ENCODE measurements around the gene CAPN10. TPM values are rescaled to one million over a fixed set of nuclear protein-coding genes. Genes with fewer than 3 reads are reported as not detected.
"Not testable (repeated sequence)": the region's sequence is repeated elsewhere in the genome, so short reads cannot be mapped to it uniquely, and the experiment has no call there.

The CAPN10 gene, protein sequence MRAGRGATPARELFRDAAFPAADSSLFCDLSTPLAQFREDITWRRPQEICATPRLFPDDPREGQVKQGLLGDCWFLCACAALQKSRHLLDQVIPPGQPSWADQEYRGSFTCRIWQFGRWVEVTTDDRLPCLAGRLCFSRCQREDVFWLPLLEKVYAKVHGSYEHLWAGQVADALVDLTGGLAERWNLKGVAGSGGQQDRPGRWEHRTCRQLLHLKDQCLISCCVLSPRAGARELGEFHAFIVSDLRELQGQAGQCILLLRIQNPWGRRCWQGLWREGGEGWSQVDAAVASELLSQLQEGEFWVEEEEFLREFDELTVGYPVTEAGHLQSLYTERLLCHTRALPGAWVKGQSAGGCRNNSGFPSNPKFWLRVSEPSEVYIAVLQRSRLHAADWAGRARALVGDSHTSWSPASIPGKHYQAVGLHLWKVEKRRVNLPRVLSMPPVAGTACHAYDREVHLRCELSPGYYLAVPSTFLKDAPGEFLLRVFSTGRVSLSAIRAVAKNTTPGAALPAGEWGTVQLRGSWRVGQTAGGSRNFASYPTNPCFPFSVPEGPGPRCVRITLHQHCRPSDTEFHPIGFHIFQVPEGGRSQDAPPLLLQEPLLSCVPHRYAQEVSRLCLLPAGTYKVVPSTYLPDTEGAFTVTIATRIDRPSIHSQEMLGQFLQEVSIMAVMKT
- 23.8 and 28.3 TPM in 2 replicates for total RNA-seq (2014; rRNA removed; shearing (Covaris generic))

DNA sequence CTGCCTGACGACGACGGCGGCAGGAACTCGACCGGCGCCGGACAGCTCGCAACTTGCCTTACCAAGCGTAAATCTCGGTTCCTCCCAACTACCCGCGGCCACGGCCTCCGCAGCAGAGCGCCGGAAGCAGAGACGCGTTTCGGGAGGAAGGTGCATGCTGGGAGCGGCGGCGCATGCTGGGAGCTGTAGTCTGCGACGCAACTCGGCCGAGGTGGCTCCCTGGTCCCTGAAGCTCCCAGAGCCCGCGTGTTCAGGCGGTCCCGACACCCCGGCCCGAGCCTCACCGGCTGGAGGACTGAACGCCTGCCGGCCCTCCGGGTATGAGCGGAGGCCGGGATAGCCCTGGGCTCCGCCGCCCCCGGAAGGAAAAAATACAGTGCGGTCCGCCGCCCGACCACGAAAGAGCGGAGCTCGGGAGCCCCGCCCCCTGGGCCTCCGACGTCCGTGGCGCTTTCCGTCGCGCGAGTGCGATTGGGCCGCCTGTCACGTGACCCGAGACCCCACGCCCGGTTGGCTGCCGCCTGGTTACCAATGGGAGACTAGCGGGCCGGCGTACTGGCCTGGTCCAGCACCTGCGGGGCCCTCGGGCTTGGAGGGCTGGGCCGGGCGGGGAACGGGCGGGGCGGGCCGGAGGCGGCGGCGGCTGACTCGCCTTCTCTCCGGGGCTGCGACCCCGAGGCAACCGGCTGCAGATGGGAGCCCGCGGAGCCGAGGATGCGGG, at the start of gene CAPN10:
Gene CAPN10 (plus strand): TSS at position 537 of the 721 bp plus-strand sequence. CDS start 178 bp downstream, at position 715.
- peak; percentile 98 for DNase-seq (ENCODE audit: low read depth)

GRCh38 chr2:240538031-240538780, 48.3 kb upstream of the CAPN10 start:
- DNase-seq (ENCODE audit: low read depth) = no peak

- not testable (repeated sequence) for DNase-seq (ENCODE audit: low read depth)
Measured at GRCh38 chr2:240539101-240539500, 47.4 kb upstream of the CAPN10 start.

DNA sequence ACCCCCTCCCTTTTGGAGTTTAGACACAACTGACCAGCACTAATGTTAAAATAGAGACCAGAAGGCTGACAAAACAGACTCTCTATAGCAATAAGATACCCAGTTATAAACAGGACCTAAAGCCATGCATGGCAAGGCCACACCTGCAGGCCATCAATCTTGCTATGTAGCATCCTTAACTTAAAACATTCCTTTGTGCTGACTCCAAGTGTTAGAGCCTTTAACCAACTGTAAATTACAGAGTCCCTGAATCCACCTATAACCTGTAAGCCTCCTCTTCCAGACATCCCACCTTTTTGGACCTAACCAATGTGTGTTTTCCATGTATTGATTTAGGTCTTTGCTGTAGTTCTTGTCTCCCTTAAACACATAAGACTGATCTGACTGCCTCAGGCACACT, 46.6 kb upstream of the CAPN10 start:
- no peak for DNase-seq (ENCODE audit: low read depth)

GRCh38 chr2:240551288-240551687, 35.2 kb upstream of the CAPN10 start:
- no peak for DNase-seq (ENCODE audit: low read depth)

GRCh38 chr2:240551811-240552210, 34.7 kb upstream of the CAPN10 start:
- DNase-seq (ENCODE audit: low read depth) = no peak

- no peak for DNase-seq (ENCODE audit: low read depth)
Measured at GRCh38 chr2:240553956-240554480, 32.5 kb upstream of the CAPN10 start.

DNA sequence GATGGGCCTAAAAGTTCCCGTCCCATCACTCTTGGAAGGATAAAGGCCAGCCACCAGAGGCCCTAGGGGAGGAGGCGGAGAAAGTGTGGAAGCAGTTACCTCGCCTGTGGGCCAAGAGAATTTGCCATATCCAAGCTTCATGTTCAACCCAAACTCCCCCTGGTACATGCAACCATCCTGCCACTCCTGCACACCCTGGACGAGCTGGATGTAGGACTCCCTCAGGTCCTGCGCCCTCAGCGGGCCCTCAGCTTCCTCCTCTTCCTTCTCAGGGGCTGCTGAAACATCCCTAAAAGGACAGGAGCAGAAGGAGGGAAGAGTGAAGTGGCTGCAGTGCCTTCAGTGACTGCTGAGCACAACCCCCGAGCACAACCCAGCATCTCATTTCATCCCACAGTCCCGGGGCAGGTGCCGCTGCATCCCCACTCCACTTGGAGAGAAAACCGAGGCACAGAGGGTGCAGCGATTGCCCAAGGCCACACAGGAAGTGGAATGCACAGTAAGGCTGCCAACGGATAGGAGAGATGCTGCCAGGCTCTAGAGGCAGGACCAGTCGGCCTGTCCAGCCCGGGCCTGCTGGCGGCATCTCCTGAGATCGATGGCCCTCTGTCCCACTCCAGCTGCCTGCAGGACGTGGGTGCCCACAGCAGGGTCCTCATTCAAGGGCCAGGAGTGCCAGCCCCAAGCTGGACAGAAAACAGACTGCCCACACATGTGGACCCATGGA, 31.6 kb upstream of the CAPN10 start:
- no peak for DNase-seq (ENCODE audit: low read depth)

GRCh38 chr2:240555541-240556250, 30.8 kb upstream of the CAPN10 start:
- DNase-seq (ENCODE audit: low read depth) = no peak

DNA sequence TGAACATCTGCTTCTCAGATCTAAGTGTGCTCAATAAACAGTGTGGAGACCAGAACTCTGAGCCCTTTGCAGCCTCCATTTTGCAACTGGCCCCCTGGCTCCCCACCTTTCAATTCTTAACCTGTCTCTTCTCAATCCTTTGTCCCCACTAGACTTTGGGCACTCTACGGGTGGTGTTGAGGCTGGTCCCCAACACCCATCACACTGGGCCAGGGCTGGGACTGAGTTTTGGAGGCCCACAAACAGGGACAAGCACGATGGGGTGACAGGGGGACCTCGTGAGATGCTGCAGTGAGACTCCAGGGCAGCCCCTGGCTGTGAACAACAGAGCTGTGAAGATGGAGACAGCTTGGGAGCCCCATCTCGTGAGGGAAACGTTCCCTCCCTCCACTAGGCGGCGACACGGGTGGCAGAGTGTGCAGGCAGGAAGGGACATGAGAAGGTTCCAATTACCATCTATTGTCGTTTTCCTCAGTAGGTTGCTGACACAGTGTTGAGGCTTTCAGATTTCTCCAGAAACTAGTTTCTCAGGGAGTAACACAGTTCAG, 29.9 kb upstream of the CAPN10 start:
- peak; percentile 65 for DNase-seq (ENCODE audit: low read depth)

DNA sequence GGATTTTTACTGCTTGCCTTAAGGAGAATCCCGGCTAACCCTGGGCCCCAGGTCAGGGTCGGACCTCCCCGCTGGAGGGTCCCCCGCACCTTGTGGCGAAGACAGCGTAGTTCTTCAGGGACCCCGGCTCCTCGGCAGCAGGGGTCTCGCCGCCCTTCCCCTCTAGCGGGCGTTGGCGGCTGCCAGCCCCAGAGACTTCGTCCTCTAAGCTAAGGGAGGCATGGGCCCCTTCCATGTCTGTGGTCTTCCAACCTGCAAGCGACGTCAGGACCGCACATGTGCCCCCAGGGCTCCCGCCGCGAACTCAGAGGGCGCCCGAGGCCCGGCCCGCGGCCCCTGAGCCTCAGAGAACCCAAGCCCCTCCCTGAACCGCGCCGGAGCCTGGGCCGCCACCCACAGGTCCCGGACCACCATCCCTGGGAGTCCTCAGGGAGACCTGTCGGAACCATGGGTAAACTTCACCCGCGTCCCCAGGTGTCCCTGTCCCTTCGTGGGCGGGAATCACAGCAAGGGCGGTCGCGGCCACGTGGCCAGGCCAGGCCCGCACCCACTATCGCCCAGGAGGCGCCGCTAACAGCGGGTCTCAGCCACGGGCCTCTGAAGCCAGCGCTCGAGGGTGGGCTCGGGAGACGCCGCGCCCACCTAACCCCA, 29.3 kb upstream of the CAPN10 start:
- peak; percentile 6 for DNase-seq (ENCODE audit: low read depth)

GRCh38 chr2:240557808-240558207, 28.7 kb upstream of the CAPN10 start, which contains the start of gene ANKMY1:
Gene ANKMY1 (minus strand): TSS chr2:240557988. CDS start chr2:240557335, 653 bp downstream.
- peak; percentile 86 for DNase-seq (ENCODE audit: low read depth)

GRCh38 chr2:240558236-240558761, 28.2 kb upstream of the CAPN10 start:
- no peak for DNase-seq (ENCODE audit: low read depth)

DNA sequence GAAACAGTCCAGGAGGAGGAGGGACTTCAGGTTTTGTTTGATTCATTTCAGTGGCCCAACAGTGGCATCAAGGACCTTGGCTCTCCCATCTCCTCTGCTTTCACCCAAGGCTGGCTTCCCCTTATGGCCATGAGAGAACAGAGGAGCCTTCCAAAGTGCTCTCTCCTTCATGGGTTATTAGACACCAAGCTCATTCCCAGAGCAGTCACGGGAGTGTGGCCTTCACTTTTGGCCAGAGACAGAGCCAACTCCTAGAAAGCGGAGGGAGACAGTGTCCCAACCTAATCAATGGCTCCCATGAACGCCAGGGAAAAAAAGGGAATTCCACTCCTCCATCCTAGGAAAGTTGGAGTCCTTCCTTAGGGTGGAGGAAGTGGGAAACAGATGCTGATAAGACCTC, 27.2 kb upstream of the CAPN10 start:
- no peak for DNase-seq (ENCODE audit: low read depth)

- peak; percentile 93 for DNase-seq (ENCODE audit: low read depth)
Measured at GRCh38 chr2:240560084-240560479, 26.5 kb upstream of the CAPN10 start, which contains the start of gene DUSP28. Gene DUSP28 (plus strand): TSS chr2:240560357. CDS start chr2:240560685, 328 bp downstream.

- DNase-seq (ENCODE audit: low read depth) = peak; percentile 97
Measured at GRCh38 chr2:240560480-240561324, 25.8 kb upstream of the CAPN10 start.

DNA sequence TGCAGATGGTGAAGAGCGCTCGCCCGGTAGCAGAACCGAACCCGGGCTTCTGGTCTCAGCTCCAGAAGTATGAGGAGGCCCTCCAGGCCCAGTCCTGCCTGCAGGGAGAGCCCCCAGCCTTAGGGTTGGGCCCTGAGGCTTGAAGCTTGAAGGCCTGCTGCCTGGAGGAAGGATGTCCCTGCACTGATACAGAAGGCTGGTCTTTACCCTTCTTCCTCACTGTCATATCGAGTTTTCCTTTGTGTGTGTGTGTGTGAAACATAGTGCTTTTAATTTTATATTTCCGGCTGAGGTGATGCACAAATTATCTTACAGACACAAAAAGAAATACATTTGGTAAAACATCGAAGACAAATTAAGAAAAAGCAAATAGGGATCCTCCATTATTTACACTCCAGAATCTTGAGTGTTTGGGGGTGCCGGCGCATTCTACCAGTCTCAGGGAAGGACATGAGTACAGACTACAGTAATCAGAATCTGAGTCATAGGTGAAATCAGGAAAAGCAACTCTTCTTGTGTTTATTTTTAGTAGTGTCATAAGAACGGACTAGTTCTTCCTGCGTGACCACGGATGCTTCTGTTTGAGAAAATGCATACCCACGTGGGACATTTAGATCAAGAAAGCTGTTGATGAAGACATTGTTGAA, 25.1 kb upstream of the CAPN10 start:
- DNase-seq (ENCODE audit: low read depth) = peak; percentile 32

Data from Daoy (cell line).